T-helper 2 cell (primary cell): ENCODE data around the gene TANGO2.

Experiments
- DNase-seq, 5 experiments: peaks; one replicate each; pipeline versions ENCODE4 v3.0.0 to v3.0.0-alpha.2; 2012 to 2022

Gene TANGO2

DNA sequence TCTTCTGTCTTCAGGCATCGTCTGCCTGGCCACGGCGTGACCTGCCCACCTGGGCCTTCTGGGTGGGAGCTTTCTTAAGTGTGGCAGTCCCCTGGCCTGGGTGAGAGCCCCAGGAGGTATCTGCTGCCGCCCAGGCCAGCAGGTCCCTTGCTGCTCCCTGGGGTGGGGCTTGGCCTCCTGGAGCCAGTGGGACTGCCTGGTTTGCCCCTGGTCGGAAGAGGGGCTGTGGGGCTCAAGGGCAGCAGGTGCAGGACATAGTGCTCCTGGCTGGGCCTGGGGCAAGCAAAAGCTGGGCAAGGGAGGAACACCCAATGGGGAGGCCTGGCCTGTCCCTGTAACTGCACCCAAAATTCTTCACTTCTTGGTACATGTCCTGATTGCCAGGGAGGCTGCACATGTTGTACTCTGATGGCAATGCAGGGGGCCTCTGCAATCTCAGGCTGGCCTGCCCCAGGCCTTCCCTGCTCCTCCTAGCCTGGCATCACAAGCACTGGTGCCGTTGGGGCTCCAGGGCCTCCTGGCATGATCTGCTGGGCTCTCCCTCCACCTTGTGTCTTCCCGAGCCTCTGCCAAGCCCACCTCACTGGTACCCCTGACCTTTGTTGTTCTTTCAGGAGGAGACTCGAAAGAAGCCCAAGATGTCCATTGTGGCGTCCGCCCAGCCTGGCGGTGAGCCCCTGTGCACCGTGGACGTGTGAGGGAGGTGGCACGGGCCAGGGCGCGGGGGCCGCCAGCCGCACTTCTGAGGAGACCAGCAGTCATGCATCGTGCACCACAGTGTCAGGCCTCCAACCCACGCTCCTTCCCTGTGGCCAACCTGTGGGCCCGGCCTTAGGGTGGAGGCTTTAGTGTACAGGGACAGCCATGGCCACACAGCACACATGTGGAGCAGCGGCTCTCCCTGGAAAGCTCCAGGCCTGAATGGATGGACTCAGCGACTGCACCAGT is 88.8 kb downstream of the TANGO2 start:
- no peak for DNase-seq

GRCh38 chr22:20110359-20110985 is 89.6 kb downstream of the TANGO2 start:
- no peak for DNase-seq

- peak in 2 of 5 experiments; percentile 20 to 57 for DNase-seq
Observed at GRCh38 chr22:20111045-20111688, 90.3 kb downstream of the TANGO2 start.

GRCh38 chr22:20111689-20112622 is 91.0 kb downstream of the TANGO2 start:
- no peak for DNase-seq

GRCh38 chr22:20112623-20113511 is 92.0 kb downstream of the TANGO2 start:
- DNase-seq = no peak

GRCh38 chr22:20113551-20114310 is 92.8 kb downstream of the TANGO2 start:
- no peak for DNase-seq

DNA sequence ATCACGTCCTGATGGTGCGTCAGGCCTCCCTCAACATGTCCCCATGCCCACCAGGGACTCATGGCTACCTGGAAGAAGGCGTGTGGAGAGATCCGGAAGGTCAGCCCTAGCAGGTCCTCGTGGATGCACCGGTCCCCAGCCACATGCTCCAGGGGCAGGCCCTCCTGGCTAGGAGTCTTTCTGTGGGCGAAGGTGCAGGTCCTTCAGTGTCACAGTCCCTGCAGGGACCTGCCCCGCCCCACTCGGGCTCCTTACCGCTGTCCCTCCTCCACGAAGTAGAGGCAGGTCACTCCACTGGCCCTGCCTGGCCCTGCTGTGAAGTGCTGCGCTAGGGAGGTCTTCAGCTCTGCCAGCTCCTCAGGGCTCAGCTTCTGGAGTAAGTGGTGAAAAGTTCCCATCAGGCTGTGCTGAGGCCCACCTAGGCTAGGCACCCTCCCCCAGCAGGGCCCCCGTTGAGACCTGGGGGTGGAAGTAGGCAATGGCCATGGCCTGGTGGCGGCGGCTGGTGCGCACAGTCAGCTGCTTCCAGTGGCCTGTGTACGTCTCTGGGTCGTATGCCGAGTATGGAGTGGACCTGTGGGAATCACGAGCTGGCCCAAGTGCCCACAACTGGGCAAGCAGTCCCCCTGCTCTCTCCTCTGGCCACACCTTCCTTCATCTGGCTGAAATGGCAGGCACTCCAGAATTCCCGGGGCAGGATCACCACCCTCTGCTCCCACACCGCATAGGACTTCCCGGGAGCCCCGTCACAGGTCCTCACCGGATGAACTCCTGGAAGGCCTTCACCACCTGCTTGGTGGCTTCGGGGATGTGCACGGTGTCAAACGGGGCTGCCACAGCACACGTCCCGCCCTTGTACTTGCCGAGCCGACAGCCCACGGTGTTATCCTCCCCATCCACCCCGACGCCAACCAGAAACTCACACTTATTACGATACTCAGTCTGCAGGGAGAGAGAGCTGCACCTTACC is 93.9 kb downstream of the TANGO2 start:
- no peak for DNase-seq

- DNase-seq = no peak
Observed at GRCh38 chr22:20115691-20116375, 94.9 kb downstream of the TANGO2 start, which contains the start of gene RANBP1. Gene RANBP1, plus strand, starts transcription at chr22:20116104. Its CDS starts 81 bp downstream, at chr22:20116185.

DNA sequence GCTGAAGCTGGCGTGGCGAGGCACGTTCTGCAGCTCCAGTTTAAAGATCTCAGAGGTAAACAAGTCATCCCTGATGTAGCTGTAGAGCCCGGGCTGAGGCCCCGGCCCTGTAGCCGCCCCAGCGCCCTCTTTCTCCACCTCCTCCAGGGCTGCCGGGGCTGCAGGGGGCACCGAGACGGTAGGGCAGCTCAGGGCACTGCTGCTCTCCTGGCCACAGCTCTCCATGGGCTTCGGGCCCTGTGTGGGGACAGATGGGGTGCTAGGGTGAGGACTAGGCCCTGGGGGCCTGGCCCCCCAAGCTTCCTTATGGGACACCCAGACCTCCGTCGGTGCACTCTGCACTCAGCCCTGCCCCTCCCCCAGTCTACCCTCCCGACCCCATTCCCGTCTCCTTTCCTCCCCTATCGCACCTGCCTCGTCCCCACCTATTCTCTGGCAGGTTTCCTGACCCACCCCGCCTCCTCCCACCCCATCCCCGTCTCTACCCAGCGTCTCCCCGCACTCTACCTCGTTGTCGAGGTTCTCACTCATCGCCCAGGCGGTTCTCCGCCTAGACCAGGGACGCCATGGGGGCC is 95.6 kb downstream of the TANGO2 start:
- DNase-seq = no peak
